Measurements from ENCODE around the gene FLT4.

Gene FLT4

GRCh38 chr5:180598316-180598701 lies 51.1 kb downstream of the FLT4 start:
- TF ChIP-seq FOXM1 (IDR thresholded peaks at IDR 0.05; ENCODE audit: borderline replicate concordance, low read depth) (no peak), MAX (IDR thresholded peaks at IDR 0.05) (no peak), TCF12 (IDR thresholded peaks at IDR 0.05; ENCODE audit: low read depth) (no peak), RAD21 (IDR thresholded peaks at IDR 0.05; ENCODE audit: low read depth) (no peak), ZBTB7A (IDR thresholded peaks at IDR 0.05; ENCODE audit: low read depth) (no peak), NFIC (IDR thresholded peaks at IDR 0.05) (no peak), YY1 (IDR thresholded peaks at IDR 0.05; ENCODE audit: low read depth) (no peak), REST (IDR thresholded peaks at IDR 0.05; ENCODE audit: low read depth) (no peak)

GRCh38 chr5:180596668-180597231 lies 52.6 kb downstream of the FLT4 start:
- TF ChIP-seq TAF1 (IDR thresholded peaks at IDR 0.05; ENCODE audit: low read depth) (no peak), NFIC (IDR thresholded peaks at IDR 0.05) (no peak), MAX (IDR thresholded peaks at IDR 0.05) (no peak), YY1 (IDR thresholded peaks at IDR 0.05; ENCODE audit: low read depth) (no peak), CEBPB (IDR thresholded peaks at IDR 0.05) (no peak), ZBTB7A (IDR thresholded peaks at IDR 0.05; ENCODE audit: low read depth) (no peak), RAD21 (IDR thresholded peaks at IDR 0.05; ENCODE audit: low read depth) (no peak), FOXM1 (IDR thresholded peaks at IDR 0.05; ENCODE audit: borderline replicate concordance, low read depth) (no peak), TCF12 (IDR thresholded peaks at IDR 0.05; ENCODE audit: low read depth) (no peak), REST (IDR thresholded peaks at IDR 0.05; ENCODE audit: low read depth) (no peak), USF1 (IDR thresholded peaks at IDR 0.05) (no peak), EP300 (IDR thresholded peaks at IDR 0.05; ENCODE audit: borderline replicate concordance) (no peak), EGR1 (IDR thresholded peaks at IDR 0.05) (no peak), TEAD4 (IDR thresholded peaks at IDR 0.05) (no peak), CREB1 (IDR thresholded peaks at IDR 0.05; ENCODE audit: low read depth) (no peak)

GRCh38 chr5:180596115-180596667 lies 53.2 kb downstream of the FLT4 start:
- TF ChIP-seq REST (IDR thresholded peaks at IDR 0.05; ENCODE audit: low read depth): no peak
- TF ChIP-seq CEBPB (IDR thresholded peaks at IDR 0.05): no peak
- no peak for TF ChIP-seq MAX (IDR thresholded peaks at IDR 0.05)
- TF ChIP-seq USF1 (IDR thresholded peaks at IDR 0.05): no peak
- TF ChIP-seq TCF12 (IDR thresholded peaks at IDR 0.05; ENCODE audit: low read depth): no peak
- TF ChIP-seq ZBTB7A (IDR thresholded peaks at IDR 0.05; ENCODE audit: low read depth): no peak
- no peak for TF ChIP-seq FOXM1 (IDR thresholded peaks at IDR 0.05; ENCODE audit: borderline replicate concordance, low read depth)
- no peak for TF ChIP-seq CREB1 (IDR thresholded peaks at IDR 0.05; ENCODE audit: low read depth)
- no peak for TF ChIP-seq EGR1 (IDR thresholded peaks at IDR 0.05)
- TF ChIP-seq NFIC (IDR thresholded peaks at IDR 0.05): no peak
- no peak for TF ChIP-seq TAF1 (IDR thresholded peaks at IDR 0.05; ENCODE audit: low read depth)
- no peak for TF ChIP-seq RAD21 (IDR thresholded peaks at IDR 0.05; ENCODE audit: low read depth)
- TF ChIP-seq YY1 (IDR thresholded peaks at IDR 0.05; ENCODE audit: low read depth): no peak
- no peak for TF ChIP-seq TEAD4 (IDR thresholded peaks at IDR 0.05)
- no peak for TF ChIP-seq EP300 (IDR thresholded peaks at IDR 0.05; ENCODE audit: borderline replicate concordance)

All from Ishikawa (cell line).